ENCODE data around the gene CSRNP3.

GRCh38 chr2:165601928-165602521 is 132.5 kb downstream of the CSRNP3 start:
- TF ChIP-seq CTCF (IDR thresholded peaks at IDR 0.05) (no peak), POLR2A (IDR thresholded peaks at IDR 0.05) (no peak), POLR2AphosphoS5 (IDR thresholded peaks at IDR 0.05) (peak in 1 of 3 donors; percentile 44)
